Glutamatergic neuron (in vitro differentiated cells): ENCODE results near the gene ALKBH7. TPM values are rescaled to one million over a fixed set of nuclear protein-coding genes. Genes with fewer than 3 reads are reported as not detected.
"Not testable (repeated sequence)": the region's sequence is repeated elsewhere in the genome, so short reads cannot be mapped to it uniquely, and the experiment has no call there.

ENCODE experiments used
- DNase-seq: peaks from one replicate; pipeline ENCODE4 v3.0.0; 2022
- H3K27ac Mint-ChIP-seq: one replicate; pipeline ENCODE4 v1.8.0; 2020; ENCODE audit warnings: mild to moderate bottlenecking, mixed read lengths, inconsistent platforms; ENCODE audit not compliant: unreplicated experiment
- H3K27me3 Mint-ChIP-seq: one replicate; pipeline ENCODE4 v1.8.0; 2020; ENCODE audit warnings: mild to moderate bottlenecking, moderate library complexity, mixed read lengths, inconsistent platforms; ENCODE audit not compliant: unreplicated experiment
- H3K36me3 Mint-ChIP-seq: one replicate; pipeline ENCODE4 v1.8.0; 2020; ENCODE audit warnings: mild to moderate bottlenecking, mixed read lengths, inconsistent platforms; ENCODE audit not compliant: unreplicated experiment
- H3K4me1 Mint-ChIP-seq: one replicate; pipeline ENCODE4 v1.8.0; 2020; ENCODE audit warnings: mild to moderate bottlenecking, low read depth, mixed read lengths, inconsistent platforms; ENCODE audit not compliant: unreplicated experiment
- H3K4me3 Mint-ChIP-seq: one replicate; pipeline ENCODE4 v1.8.0; 2020; ENCODE audit warnings: mild to moderate bottlenecking, mixed read lengths, inconsistent platforms; ENCODE audit not compliant: unreplicated experiment
- H3K9me3 Mint-ChIP-seq: one replicate; pipeline ENCODE4 v1.8.0; 2020; ENCODE audit warnings: mild to moderate bottlenecking, moderate library complexity, mixed read lengths, inconsistent platforms; ENCODE audit not compliant: unreplicated experiment
- total RNA-seq: library from RNA; stranded (reverse); fragmentation: NEBNext Ultra II Directional; extraction: Animal tissue kit (Norgen Biotek cat#: 25700); gene quantifications from one replicate; pipeline ENCODE4 v1.2.1, GENCODE V29; 2021; ENCODE audit not compliant: unreplicated experiment
- TF ChIP-seq, protein P1 (sequence below): fragments of 200-600 bp; sonication (generic); IDR thresholded peaks from one replicate; pipeline ENCODE4 v1.5.0; 2021; ENCODE audit not compliant: partially characterized antibody, unreplicated experiment

Gene ALKBH7
- total RNA-seq, 1 donor from 2014 or later: 66.8 TPM

DNA sequence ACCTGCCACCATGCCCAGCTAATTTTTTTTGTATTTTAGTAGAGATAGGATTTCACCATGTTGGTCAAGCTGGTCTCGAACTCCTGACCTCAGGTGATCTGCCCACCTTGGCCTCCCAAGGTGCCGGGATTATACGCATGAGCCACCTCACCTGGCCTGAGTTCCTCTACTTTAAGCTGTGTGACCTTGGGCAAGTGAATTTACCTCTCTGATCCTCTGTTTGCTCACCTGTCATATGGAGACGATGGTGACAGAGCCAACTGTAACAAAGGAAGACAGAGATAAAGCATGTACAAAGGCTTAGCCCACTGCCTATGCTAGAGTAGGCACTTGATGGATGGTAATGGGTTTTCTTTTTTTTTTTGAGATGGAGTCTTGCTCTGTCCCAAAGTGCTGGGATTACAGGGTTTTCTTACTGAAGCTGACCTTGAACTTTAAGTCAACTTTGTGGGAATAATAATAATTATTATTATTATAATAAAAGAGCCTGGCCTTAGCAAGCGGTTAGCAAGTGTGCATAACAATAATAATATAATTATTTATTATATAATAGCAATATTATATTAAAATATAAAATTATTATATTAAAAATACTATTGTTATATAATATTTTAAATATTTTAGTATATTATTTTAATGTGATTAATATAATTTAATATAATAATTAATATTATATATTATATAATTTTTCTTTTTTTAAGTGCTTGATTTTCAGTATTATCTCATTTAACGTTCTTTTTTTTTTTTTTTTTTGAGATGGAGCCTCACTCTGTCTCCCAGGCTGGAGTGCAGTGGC, 37.9 kb upstream of the ALKBH7 start:
- Mint-ChIP-seq H3K27ac (no peak overlapping the region), H3K27me3 (no peaks in the 10 kb centered on the region), H3K36me3 (no peaks in the 10 kb centered on the region), H3K4me1 (no peaks in the 10 kb centered on the region), H3K4me3 (no peak overlapping the region), H3K9me3 (no peaks in the 10 kb centered on the region)
- TF ChIP-seq, protein P1, sequence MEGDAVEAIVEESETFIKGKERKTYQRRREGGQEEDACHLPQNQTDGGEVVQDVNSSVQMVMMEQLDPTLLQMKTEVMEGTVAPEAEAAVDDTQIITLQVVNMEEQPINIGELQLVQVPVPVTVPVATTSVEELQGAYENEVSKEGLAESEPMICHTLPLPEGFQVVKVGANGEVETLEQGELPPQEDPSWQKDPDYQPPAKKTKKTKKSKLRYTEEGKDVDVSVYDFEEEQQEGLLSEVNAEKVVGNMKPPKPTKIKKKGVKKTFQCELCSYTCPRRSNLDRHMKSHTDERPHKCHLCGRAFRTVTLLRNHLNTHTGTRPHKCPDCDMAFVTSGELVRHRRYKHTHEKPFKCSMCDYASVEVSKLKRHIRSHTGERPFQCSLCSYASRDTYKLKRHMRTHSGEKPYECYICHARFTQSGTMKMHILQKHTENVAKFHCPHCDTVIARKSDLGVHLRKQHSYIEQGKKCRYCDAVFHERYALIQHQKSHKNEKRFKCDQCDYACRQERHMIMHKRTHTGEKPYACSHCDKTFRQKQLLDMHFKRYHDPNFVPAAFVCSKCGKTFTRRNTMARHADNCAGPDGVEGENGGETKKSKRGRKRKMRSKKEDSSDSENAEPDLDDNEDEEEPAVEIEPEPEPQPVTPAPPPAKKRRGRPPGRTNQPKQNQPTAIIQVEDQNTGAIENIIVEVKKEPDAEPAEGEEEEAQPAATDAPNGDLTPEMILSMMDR: no peak
- no peak for DNase-seq

DNA sequence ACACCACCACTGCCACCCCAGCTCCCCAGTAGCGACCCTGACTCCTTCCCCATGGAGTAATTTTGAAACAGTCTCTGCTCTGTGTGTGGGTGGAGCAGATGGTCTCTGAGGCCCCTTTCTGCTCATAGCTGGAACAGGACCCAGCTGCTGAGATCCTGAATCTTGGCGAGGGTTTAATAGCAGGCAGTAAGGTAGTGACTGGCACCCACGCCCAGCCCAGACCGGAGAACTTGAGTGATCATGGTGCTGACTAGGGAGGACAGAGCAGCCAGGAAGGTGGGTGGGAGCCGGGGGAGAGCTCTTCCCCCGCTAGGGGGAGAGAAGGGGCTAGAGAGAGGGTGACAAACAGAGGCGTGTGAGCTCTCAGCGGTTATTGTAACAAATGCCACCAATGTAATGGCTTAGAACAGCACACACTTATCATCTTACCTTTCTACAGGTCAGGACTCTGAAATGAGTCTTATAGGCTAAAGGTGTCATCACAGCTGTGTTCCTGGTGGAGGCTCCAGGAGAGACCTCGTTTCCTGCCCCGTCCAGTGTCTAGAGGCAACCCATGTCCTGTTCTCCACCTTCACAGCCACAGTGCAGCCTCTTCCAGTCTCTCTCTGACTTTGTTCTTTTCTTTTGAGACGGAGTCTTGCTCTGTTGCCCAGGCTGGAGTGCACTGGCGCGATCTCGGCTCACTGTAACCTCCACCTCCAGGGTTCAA, 31.9 kb upstream of the ALKBH7 start:
- Mint-ChIP-seq H3K36me3 (no peaks in the 10 kb centered on the region), H3K27ac (no peak overlapping the region), H3K4me1 (no peaks in the 10 kb centered on the region), H3K27me3 (no peaks in the 10 kb centered on the region), H3K4me3 (no peak overlapping the region), H3K9me3 (peaks cover 1% of the 10 kb centered on the region)
- TF ChIP-seq, protein P1: no peak
- DNase-seq: no peak

DNA sequence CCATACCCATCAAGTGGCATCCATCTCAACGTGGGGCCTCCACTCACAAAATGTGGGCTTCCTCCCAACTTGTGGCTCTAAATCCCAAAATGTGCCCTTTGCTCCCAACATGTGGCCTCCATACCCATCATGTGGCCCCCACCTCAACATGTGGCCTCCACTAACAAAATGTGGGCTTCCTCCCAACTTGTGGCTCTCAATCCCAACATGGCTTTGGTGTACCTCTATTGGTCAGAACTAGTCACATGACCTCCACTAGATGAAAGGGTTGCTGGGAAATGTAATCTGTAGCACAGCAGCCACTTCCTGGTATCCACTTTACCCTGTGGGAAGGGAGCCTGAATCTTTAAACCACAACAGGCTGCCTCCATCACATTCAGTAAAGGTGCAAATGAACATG, 29.1 kb upstream of the ALKBH7 start:
- no peak overlapping the region for H3K27ac Mint-ChIP-seq
- no peak for DNase-seq
- TF ChIP-seq, protein P1: no peak
- no peaks in the 10 kb centered on the region for H3K4me1 Mint-ChIP-seq
- H3K4me3 Mint-ChIP-seq: no peak overlapping the region
- H3K36me3 Mint-ChIP-seq: no peaks in the 10 kb centered on the region
- peaks cover 1% of the 10 kb centered on the region for H3K9me3 Mint-ChIP-seq
- no peaks in the 10 kb centered on the region for H3K27me3 Mint-ChIP-seq

DNA sequence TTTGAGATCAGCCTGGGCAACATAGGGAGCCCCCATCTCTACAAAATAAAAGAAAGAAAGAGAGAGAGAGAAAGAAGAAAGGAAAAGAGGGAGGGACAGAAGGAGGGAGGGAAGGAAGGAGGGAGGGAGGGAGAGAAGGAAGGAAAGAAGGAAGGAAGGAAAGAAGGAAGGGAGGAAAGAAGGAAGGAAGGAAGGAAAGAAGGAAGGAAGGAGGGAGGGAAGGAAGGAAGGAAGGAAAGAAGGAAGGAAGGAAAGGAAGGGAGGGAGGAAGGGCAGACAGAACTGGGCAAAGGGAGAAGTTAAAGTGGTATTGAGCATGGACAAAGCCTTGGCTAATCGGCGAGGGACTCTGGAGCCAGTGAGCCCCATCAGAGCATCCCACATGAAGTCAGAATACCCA, 23.3 kb upstream of the ALKBH7 start:
- H3K4me1 Mint-ChIP-seq, H3K9me3 Mint-ChIP-seq, H3K27ac Mint-ChIP-seq: not testable (repeated sequence)

DNA sequence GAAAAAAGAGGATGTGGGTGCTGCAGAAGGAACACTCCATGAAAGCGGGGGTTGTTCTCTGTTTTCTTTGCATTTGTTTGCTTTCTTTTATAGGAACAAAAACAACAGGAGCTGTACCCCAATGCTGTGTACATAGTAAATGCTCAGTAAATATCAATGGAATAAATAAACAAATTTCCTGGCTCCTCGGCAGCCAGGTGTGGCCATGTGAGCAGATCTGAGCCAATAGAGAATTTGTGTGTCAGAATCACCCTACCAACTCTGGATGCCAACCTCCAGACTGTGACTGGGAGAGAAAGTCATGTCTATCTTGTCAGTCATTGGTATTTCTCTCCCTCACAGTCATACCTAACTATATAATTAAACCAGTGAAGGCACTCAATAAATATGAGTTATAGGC, 21.9 kb upstream of the ALKBH7 start:
- H3K4me1 Mint-ChIP-seq: no peaks in the 10 kb centered on the region
- H3K9me3 Mint-ChIP-seq: peaks cover 2% of the 10 kb centered on the region
- DNase-seq: no peak
- TF ChIP-seq, protein P1: no peak
- H3K4me3 Mint-ChIP-seq: no peak overlapping the region
- no peaks in the 10 kb centered on the region for H3K27me3 Mint-ChIP-seq
- H3K27ac Mint-ChIP-seq: no peak overlapping the region
- no peaks in the 10 kb centered on the region for H3K36me3 Mint-ChIP-seq

More for the DNA sequence above, 23.3 kb upstream of the ALKBH7 start:
- not testable (repeated sequence) for H3K27me3 Mint-ChIP-seq, H3K4me3 Mint-ChIP-seq, H3K36me3 Mint-ChIP-seq, DNase-seq
